SH-SY5Y (cell line): ENCODE measurements around the gene RABL6.

Experiments
- GATA2 ChIP-seq: IDR thresholded peaks from 2 replicates; pipeline ENCODE4 v1.6.1; 2011; ENCODE audit warnings: mild to moderate bottlenecking, low read depth, low read length
- GATA3 ChIP-seq: IDR thresholded peaks from 2 replicates; pipeline ENCODE4 v1.6.1; 2011; ENCODE audit warnings: low read depth, mild to moderate bottlenecking, low read length, moderate library complexity

GRCh38 chr9:136792321-136793085 lies 15.2 kb upstream of the RABL6 start:
- TF ChIP-seq GATA2 (no peak), GATA3 (no peak)
